Activated T-helper 1 cell treated with Interleukin-2 at 50 U/mL for 16 hours (primary cell): Measurements from ENCODE around the gene SLC5A11.
"Not testable (repeated sequence)": the region's sequence is repeated elsewhere in the genome, so short reads cannot be mapped to it uniquely, and the experiment has no call there.

Experiments
- DNase-seq: peaks from one replicate; pipeline ENCODE4 v3.0.0-alpha.2; 2020; ENCODE audit warnings: low read depth

Gene SLC5A11

DNA sequence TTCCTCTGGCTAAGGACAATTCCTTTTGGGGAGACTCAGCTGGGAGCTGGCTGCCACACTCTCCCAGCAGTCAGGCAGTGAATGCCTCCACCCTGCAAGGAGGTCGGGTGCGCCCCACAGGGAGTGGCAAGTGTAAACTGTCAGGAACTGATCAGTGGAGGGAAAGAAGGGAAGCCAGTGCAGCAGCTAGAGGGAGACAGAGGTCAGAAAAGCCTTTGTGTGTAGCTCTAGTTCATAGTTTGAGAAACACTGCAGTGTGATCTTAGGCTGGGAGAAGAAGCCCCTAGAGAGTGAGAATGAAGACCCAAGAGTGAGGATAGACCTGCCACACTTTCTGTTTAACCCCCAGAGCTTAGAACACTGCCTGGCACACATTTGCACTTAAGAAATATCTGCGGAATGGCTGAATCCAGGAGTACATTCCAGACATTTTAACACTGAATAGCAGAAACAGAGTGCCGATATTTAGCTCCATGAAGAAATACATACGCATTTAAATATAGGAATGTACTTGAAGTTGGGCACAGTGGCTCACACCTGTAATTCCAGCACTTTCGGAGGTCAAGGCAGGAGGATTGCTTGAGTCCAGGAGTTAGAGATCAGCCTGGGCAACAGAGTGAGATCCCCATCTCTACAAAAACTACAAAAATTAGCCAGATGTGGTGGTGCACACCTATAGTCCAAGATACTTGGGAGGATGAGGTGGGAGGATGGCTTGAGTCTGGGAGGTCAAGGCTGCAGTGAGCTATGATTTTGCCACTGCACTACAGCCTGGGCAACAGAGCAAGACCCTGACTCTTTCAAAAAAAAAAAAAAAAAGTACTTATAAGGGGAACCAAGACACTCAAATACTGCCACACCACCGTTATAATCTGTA is 11.1 kb upstream of the SLC5A11 start:
- DNase-seq = no peak

DNA sequence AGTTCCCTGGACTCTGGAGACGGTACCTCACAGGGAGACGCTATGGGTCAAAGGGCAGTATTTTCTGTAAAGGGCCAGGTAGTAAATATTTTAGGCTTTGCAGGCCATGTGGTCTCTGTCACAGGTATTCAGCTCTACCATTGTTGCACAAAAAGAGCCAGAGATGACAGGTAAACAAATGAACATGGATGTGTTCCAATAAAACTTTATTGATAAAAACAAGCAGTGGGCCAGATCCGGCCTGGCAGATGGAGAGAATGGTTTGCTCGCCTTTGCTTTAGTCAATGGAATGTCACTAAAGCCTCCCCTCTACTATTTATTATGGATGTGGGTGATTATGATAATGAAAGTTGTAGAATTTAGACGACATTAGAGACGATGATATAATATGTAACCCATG is 8.9 kb upstream of the SLC5A11 start:
- no peak for DNase-seq

GRCh38 chr16:24837969-24838368 is 7.8 kb upstream of the SLC5A11 start:
- DNase-seq = no peak

DNA sequence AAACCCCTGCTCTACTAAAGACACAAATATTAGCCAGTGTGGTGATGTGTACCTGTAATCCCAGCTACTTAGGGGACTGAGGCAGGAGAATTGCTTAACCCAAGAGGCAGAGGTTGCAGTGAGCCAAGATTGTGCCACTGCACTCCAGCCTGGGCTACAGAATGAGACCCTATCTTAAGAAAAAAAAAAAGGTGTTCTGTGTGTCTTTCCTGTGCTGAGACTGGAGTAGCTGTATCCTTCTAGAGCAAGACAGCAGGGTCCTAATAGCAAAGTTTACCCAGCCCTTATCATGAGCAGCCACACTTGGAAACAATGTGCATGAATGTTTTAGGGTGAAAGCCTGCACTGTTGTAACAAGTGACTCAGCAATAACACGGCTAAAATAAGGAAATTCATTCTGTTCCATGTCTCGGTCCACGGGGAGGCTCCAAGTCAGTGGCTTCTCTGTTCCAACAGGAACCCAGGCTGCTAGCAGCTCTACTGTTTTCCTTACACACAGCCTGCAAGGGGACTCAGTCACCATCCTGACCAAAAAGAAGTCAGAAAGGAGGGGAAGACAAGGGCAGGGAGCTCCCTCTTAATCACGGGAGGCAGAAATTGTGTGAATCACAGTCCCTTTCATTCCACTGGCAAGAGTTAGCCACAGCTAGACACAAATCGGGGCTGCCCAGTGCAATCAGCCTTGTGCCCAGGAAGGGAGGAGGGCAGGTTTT is 7.1 kb upstream of the SLC5A11 start:
- DNase-seq = no peak

- DNase-seq = no peak
Measured at GRCh38 chr16:24839347-24839972, 6.3 kb upstream of the SLC5A11 start.

DNA sequence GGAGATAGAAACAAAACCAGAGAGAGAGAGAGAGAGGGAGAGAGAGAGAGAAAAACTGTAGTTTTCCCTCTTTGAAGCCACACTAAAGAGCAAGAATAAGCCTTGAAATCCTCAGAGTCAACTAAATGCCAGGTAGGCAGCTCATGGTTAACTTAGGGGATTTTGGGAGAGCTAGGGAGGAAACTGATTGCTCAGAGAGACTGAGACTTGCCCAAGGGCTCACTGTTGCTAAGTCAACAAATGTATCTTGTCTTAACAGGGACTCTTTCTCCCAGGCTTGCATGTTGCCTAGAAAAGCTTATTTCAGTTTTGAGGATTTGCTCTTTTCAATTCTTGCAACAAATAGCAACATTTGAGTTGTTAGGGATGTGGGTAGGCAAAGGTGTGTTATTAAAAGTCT is 4.5 kb upstream of the SLC5A11 start:
- DNase-seq = no peak

- no peak for DNase-seq
Measured at GRCh38 chr16:24844101-24845030, 1.4 kb upstream of the SLC5A11 start.

DNA sequence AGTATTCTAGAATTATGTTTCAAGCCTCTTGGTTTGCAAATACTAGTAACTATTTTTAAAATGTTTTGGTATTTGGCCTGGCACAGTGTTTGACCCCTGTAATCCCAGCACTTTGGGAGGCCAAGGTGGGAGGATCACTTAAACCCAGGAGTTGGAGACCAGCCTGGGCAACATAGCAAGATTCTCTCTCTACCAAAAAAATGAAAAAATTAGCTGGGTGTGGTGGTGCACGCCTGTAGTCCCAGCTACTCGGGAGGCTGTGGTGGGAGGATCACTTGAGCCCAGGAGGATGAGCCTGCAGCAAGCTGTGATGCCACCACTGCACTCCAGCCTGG is 765 bp upstream of the SLC5A11 start:
- not testable (repeated sequence) for DNase-seq

- no peak for DNase-seq
Measured at GRCh38 chr16:24846548-24847357, 990 bp downstream of the SLC5A11 start.

- DNase-seq = no peak
Measured at GRCh38 chr16:24847358-24847664, 1.5 kb downstream of the SLC5A11 start.

GRCh38 chr16:24848065-24848464 is 2.3 kb downstream of the SLC5A11 start:
- DNase-seq = no peak

- no peak for DNase-seq
Measured at GRCh38 chr16:24849641-24850040, 3.9 kb downstream of the SLC5A11 start.

DNA sequence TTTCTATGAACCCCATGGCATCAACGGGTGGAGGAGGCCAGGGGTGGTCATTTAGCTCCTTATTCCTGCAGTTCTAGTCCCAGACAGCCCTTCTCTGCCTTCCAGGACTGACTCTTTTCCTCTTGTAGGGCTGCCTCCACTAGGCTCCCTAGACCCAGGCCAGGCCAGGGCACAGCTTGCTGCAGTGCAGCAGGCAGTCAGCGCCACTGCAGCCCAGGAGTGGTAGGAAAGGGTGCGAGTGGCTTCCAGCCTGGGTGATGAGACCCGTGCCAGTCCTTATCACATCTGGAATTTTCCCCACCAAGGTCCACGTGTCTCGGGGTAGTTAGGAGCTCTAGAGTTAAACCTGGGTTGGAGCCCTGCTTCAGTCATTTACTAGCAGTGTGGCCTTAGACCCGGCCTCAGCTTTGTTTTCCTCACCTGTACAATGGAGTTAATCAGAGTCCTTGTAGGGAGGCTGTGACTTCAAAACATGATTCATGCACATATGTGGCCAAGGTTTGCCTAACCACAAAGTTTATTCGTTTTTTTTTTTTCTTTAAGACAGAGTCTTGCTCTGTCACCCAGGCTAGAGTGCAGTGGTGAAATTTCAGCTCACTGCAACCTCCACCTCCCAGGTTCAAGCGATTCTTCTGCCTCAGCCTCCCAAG is 4.7 kb downstream of the SLC5A11 start:
- DNase-seq = no peak

GRCh38 chr16:24851700-24852099 is 5.9 kb downstream of the SLC5A11 start:
- no peak for DNase-seq

DNA sequence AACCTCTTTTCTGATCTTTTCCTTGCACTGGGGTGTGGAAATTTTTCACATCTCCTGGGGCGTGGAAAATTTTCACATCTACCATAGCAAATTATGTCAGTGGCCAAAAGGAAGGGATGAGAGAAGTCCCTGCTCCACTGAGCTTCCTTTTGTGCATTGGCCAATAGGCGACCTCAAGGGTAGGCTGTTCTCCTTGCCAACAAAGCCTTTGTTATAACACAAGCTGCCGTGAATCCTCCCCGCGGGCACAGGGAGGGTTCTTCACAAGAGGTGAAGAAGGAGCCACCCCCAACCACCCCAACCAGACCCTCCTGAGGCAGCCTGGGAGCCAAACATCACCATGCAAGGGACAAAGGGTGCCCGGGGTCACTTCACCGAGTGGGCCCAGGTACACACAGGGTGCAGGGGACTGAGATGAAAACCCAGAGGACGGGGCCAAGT is 6.5 kb downstream of the SLC5A11 start:
- DNase-seq = no peak

GRCh38 chr16:24853169-24853824 is 7.5 kb downstream of the SLC5A11 start:
- DNase-seq = no peak

GRCh38 chr16:24853830-24854229 is 8.1 kb downstream of the SLC5A11 start:
- no peak for DNase-seq

GRCh38 chr16:24854607-24855171 is 8.9 kb downstream of the SLC5A11 start:
- DNase-seq = no peak

GRCh38 chr16:24855678-24856077 is 9.9 kb downstream of the SLC5A11 start:
- no peak for DNase-seq

GRCh38 chr16:24856871-24857270 is 11.1 kb downstream of the SLC5A11 start:
- DNase-seq = not testable (repeated sequence)
